ENCODE results near the gene PPIF.

DNA sequence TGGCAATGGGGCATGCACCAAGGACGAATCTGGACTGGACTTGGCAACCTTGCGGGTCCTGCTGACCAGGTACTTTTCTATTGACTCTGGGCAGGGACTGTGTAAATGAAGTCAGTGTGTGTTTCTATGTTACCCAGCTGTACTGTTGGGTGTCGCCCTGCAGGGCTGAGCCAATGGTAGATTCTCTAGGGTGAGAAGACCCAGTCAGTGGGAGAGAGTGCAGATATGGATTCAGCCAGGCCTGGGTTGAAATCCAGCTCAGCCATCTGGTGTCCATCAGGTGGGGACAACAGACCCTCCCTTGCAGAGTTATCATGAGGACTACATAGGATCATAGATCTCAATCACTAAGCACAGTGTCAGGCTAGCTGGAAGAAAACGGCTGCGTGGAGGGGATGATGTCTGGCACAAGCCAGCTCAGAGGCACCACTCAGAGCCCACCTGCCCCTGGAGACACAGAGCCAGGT lies 4.9 kb upstream of the PPIF start:
- TF ChIP-seq, protein P1, sequence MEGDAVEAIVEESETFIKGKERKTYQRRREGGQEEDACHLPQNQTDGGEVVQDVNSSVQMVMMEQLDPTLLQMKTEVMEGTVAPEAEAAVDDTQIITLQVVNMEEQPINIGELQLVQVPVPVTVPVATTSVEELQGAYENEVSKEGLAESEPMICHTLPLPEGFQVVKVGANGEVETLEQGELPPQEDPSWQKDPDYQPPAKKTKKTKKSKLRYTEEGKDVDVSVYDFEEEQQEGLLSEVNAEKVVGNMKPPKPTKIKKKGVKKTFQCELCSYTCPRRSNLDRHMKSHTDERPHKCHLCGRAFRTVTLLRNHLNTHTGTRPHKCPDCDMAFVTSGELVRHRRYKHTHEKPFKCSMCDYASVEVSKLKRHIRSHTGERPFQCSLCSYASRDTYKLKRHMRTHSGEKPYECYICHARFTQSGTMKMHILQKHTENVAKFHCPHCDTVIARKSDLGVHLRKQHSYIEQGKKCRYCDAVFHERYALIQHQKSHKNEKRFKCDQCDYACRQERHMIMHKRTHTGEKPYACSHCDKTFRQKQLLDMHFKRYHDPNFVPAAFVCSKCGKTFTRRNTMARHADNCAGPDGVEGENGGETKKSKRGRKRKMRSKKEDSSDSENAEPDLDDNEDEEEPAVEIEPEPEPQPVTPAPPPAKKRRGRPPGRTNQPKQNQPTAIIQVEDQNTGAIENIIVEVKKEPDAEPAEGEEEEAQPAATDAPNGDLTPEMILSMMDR (IDR thresholded peaks at IDR 0.05) = no peak
- no peak for TF ChIP-seq SIN3A (IDR thresholded peaks at IDR 0.05; ENCODE audit: borderline replicate concordance, insufficient read depth, low read depth, low read length)
- TF ChIP-seq POLR2AphosphoS5 (IDR thresholded peaks at IDR 0.05; ENCODE audit: low read depth, low read length) = no peak

All from Panc1 (cell line).